GM06990 (cell line): ENCODE measurements around the gene CREB3L2.
A peak's percentile ranks its signal among the peaks of the same experiment; 100 is the strongest.

ENCODE experiments used
- DNase-seq: peaks from one replicate; pipeline ENCODE4 v3.0.0-alpha.2; 2011; ENCODE audit not compliant: insufficient read length; ENCODE audit errors: extremely low read depth
- H3K27me3 ChIP-seq: replicated peaks from 2 replicates; pipeline ENCODE4 v1.6.0; 2011; ENCODE audit warnings: low read length; ENCODE audit not compliant: control insufficient read depth, insufficient read depth
- H3K36me3 ChIP-seq: 2 replicates; pipeline ENCODE4 v1.5.1; 2011; ENCODE audit warnings: low read length; ENCODE audit not compliant: control insufficient read depth, insufficient read depth
- H3K4me3 ChIP-seq: replicated peaks from 2 replicates; pipeline ENCODE4 v1.5.1; 2011; ENCODE audit warnings: low read depth, mild to moderate bottlenecking, control low read depth, low read length
- TF ChIP-seq, protein P1 (sequence below): IDR thresholded peaks from 2 replicates; pipeline ENCODE4 v1.5.1; 2011; ENCODE audit warnings: low read length, control low read depth, mild to moderate bottlenecking, inconsistent platforms; ENCODE audit not compliant: insufficient read depth, poor library complexity, severe bottlenecking

The CREB3L2 gene

DNA sequence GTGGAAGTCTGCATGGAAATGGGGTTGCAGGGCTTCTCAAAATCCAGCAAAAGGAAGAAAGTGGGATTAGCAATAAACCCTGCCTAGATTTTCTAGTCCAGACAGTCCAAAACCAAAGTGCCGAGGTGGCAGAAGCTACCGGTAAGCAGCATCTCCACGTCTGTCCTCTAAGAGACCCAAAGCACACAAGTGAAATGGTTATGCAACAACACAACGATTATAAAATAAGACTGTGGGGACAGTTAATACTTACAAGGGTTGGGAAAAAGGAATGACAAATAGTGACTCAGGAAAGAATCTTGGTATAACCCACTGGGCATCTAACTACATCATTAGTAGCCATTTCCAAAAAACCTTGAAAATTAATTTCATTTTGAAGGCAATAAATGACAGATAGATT is 24.7 kb downstream of the CREB3L2 start:
- Histone ChIP-seq H3K27me3 (no peaks in the 10 kb centered on the region), H3K36me3 (peaks cover 3% of the 10 kb centered on the region; the same call in 1 of the 2 replicates), H3K4me3 (no peak overlapping the region)
- DNase-seq, result no peak
- TF ChIP-seq, protein P1, sequence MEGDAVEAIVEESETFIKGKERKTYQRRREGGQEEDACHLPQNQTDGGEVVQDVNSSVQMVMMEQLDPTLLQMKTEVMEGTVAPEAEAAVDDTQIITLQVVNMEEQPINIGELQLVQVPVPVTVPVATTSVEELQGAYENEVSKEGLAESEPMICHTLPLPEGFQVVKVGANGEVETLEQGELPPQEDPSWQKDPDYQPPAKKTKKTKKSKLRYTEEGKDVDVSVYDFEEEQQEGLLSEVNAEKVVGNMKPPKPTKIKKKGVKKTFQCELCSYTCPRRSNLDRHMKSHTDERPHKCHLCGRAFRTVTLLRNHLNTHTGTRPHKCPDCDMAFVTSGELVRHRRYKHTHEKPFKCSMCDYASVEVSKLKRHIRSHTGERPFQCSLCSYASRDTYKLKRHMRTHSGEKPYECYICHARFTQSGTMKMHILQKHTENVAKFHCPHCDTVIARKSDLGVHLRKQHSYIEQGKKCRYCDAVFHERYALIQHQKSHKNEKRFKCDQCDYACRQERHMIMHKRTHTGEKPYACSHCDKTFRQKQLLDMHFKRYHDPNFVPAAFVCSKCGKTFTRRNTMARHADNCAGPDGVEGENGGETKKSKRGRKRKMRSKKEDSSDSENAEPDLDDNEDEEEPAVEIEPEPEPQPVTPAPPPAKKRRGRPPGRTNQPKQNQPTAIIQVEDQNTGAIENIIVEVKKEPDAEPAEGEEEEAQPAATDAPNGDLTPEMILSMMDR, result no peak

DNA sequence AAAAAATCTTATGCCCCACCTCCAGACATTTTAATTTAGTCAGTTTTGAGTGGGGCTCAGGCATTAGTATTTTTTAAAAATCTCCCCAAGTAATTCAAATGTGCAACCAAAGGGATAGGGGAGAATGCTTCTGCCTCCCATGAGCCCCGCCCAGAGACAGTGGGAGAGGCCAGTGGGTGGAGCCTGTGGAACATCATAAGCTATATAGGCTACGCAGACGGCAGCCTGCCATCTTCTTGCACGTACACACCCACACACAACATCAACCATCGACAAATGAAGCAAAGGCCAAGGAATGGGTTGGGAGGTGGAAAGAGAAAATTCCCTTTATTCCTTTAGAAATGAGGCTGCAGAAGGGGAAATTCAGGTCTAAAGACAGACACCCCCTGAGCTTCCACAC is 25.2 kb downstream of the CREB3L2 start:
- H3K27me3 ChIP-seq, result no peaks in the 10 kb centered on the region
- no peak overlapping the region for H3K4me3 ChIP-seq
- DNase-seq, result no peak
- TF ChIP-seq, protein P1, result no peak
- peaks cover 3% of the 10 kb centered on the region; the same call in 1 of the 2 replicates for H3K36me3 ChIP-seq

DNA sequence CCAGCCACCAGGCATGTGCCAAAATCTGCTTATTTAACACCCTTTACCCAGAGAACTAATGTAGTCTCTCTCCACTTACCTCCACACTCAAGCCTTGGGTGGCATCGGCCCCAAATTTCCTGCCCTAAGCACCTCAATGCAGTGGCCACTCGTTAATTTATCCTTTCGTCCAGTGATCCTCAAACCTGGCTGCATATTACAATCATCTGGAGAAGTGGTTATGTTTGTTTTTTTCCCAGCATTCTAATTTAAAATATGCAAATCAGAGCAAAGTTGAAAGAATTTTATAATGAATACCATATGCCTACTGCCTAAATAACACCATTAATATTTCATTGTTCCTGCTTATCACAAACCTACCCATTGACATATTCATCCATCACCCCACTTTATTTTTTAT is 25.7 kb downstream of the CREB3L2 start:
- no peak for DNase-seq
- TF ChIP-seq, protein P1, result no peak
- no peak overlapping the region for H3K4me3 ChIP-seq
- H3K27me3 ChIP-seq, result no peaks in the 10 kb centered on the region
- H3K36me3 ChIP-seq, result peaks cover 3% of the 10 kb centered on the region; the same call in 1 of the 2 replicates

DNA sequence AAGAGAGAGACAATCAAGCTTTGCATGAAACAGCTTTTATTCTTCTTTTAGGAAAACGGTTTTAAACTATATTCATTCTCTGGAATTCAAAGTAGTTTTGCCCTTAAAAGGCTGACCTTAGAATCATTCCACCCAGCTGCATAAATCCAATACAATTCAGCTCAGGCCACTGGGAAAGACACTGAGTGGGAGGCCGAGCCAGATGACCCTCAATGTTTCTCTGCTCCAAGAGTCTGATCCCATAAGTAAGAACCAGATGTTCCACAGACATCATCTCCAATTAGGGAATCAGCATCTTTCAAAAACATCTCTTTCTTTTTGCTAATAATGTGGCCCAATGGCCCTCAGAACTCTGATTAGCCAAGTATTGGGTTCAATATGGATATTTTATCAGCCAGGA is 26.1 kb downstream of the CREB3L2 start:
- peaks cover 3% of the 10 kb centered on the region; the same call in 1 of the 2 replicates for H3K36me3 ChIP-seq
- no peak for DNase-seq
- no peak overlapping the region for H3K4me3 ChIP-seq
- no peaks in the 10 kb centered on the region for H3K27me3 ChIP-seq
- TF ChIP-seq, protein P1, result no peak

DNA sequence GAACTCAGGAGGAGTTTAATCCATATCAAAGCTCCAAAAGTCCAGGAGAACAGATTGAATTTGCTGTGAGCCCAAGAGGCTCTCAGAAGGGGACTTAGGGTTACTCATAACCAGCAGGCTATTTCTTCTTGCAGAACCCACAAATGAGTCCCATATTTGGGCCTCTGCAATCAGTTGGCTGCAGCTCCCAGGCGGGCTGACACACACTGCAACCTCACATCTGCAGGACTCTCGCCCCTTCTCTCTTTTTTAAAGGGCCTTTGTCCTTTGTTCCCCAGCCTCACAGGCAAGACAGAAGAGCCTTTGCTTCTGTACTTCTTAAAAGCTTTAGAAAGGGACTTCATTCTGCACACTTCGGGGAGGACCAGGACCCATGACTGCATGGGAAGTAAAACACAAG is 26.7 kb downstream of the CREB3L2 start:
- peak; percentile 39 for DNase-seq
- H3K36me3 ChIP-seq, result peaks cover 6% of the 10 kb centered on the region
- TF ChIP-seq, protein P1, result no peak
- H3K4me3 ChIP-seq, result no peak overlapping the region
- no peaks in the 10 kb centered on the region for H3K27me3 ChIP-seq

DNA sequence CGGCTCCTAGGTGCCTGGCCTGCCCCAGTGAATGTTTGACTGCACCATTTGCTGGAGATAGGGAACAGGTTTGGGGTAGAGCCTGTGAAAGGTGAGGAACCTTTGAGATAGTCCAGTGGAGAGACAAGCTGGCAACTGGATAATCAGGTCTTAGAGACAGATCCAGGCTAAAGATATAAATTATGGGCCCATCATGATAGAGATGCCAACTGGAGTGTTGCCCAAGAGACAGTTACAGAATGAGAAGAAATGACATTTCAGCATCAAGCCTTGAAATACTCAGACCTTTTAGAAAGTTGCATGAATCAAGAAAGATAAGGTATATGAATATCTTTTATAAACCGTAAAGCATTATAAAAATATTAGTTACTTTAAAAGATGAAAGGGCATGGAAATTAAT is 27.1 kb downstream of the CREB3L2 start:
- Histone ChIP-seq H3K36me3 (peaks cover 6% of the 10 kb centered on the region), H3K27me3 (no peaks in the 10 kb centered on the region), H3K4me3 (no peak overlapping the region)
- no peak for DNase-seq
- TF ChIP-seq, protein P1, result no peak
